ENCODE results near the gene ABCC9. TPM values are rescaled to one million over a fixed set of nuclear protein-coding genes. Genes with fewer than 3 reads are reported as not detected.
"Not testable (repeated sequence)": the region's sequence is repeated elsewhere in the genome, so short reads cannot be mapped to it uniquely, and the experiment has no call there.

Gene ABCC9
- total RNA-seq, 2 donors from 2014 or later, result 0.04 TPM; not detected in 1

DNA sequence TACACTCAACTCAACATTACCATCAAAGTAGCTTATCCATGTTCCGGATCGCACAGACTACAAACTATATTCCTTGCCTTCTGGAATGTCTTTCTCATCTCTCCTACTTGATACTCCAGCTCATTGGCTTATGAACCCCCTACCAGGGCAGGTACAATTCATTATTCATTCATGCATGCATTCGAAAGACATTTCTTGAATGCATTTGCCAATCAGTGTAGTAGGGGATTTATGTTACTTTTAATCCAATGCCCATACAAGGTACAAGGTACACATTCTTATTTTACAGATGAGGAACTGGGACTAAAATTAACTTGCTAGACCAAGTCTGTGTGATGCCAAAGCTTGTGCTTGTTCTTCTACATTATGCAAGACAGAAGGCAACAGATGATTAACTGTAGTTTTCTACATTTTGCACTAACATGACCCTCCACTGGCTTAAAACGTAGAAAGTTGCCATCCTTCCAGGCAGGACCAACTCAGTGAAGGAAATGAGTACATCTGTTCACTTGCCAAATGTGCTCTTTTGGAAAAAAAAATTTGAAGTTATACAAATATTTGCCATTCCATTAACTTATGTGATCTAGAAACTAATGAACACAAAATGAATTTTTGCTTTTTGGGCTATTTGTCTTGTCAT is 113.0 kb downstream of the ABCC9 start:
- H3K4me3 Mint-ChIP-seq, result no peak overlapping the region
- no peaks in the 10 kb centered on the region for H3K4me1 Mint-ChIP-seq
- peaks cover 4% of the 10 kb centered on the region for H3K9me3 Mint-ChIP-seq
- H3K27ac Mint-ChIP-seq, result no peak overlapping the region
- H3K36me3 Mint-ChIP-seq (ENCODE audit: low read depth), result no peaks in the 10 kb centered on the region
- ATAC-seq (replicated peaks), result no peak
- H3K27me3 Mint-ChIP-seq, result peaks cover 19% of the 10 kb centered on the region

DNA sequence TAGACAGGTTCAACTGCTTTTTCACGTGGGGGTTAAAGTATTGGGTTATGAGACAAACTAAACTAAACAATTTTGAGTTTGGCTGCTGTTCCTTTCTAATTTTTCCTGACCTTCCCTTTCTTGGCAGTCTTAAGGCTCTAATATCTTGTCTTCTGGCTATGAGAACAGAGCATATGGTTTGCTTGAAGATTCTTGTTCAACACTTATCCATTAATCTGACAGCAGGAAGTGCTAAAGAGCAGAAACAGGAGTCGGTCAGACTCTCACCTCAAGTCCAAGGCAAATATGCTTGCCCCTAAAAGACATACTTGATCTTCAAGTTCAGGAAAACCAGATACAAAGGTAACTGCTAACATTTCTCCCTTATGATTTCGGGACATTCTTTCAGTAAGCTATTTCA is 114.1 kb downstream of the ABCC9 start:
- no peak overlapping the region for H3K27ac Mint-ChIP-seq
- no peaks in the 10 kb centered on the region for H3K4me1 Mint-ChIP-seq
- H3K27me3 Mint-ChIP-seq, result peaks cover 14% of the 10 kb centered on the region
- peaks cover 4% of the 10 kb centered on the region for H3K9me3 Mint-ChIP-seq
- H3K36me3 Mint-ChIP-seq (ENCODE audit: low read depth), result no peaks in the 10 kb centered on the region
- no peak for ATAC-seq (replicated peaks)
- H3K4me3 Mint-ChIP-seq, result no peak overlapping the region

DNA sequence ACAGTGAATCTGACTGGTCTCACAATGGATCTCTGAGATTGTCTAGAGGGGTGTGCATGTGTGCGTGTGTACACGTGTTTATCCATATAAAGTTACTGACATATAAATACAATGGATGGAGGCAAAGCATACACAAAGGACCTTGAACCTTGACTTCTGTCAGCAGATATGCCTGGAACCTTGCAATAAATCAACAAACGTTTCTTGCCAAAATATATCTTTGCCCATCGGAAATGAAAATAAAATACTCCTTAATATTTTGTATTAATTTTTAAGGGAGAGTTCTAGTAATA is 114.7 kb downstream of the ABCC9 start:
- no peak for ATAC-seq (replicated peaks)
- Mint-ChIP-seq H3K27ac (no peak overlapping the region), H3K9me3 (peaks cover 4% of the 10 kb centered on the region), H3K36me3 (ENCODE audit: low read depth) (no peaks in the 10 kb centered on the region), H3K27me3 (peaks cover 13% of the 10 kb centered on the region), H3K4me1 (no peaks in the 10 kb centered on the region), H3K4me3 (no peak overlapping the region)

GRCh38 chr12:21825886-21826617 is 115.2 kb downstream of the ABCC9 start:
- no peaks in the 10 kb centered on the region for H3K36me3 Mint-ChIP-seq (ENCODE audit: low read depth)
- peaks cover 8% of the 10 kb centered on the region for H3K27me3 Mint-ChIP-seq
- no peaks in the 10 kb centered on the region for H3K9me3 Mint-ChIP-seq
- no peak overlapping the region for H3K4me3 Mint-ChIP-seq
- ATAC-seq (replicated peaks), result no peak
- H3K27ac Mint-ChIP-seq, result no peak overlapping the region
- no peaks in the 10 kb centered on the region for H3K4me1 Mint-ChIP-seq

GRCh38 chr12:21823581-21823980 is 117.6 kb downstream of the ABCC9 start:
- ATAC-seq (replicated peaks), result no peak
- H3K9me3 Mint-ChIP-seq, result no peaks in the 10 kb centered on the region
- H3K27ac Mint-ChIP-seq, result no peak overlapping the region
- no peak overlapping the region for H3K4me3 Mint-ChIP-seq
- H3K4me1 Mint-ChIP-seq, result no peaks in the 10 kb centered on the region
- H3K27me3 Mint-ChIP-seq, result peaks cover 12% of the 10 kb centered on the region
- H3K36me3 Mint-ChIP-seq (ENCODE audit: low read depth), result no peaks in the 10 kb centered on the region

DNA sequence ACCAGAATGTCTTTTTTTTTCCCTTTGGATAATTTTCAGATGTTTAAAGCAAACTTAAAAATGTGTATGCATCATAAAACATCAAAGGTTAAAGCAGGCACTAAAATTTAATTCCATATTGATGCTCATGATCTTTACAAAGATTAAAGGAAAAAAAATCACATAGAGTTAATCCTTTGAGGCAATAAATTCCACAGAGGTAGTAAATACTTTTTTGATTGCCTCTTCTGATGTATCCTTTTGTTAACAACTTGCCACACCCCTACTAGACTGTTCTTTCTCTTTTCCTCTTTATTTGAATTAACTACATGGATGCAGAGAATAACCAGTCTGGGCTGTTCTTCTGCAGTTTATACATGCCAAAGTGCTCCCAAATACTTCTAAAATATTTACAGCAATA is 121.5 kb downstream of the ABCC9 start:
- no peaks in the 10 kb centered on the region for H3K36me3 Mint-ChIP-seq (ENCODE audit: low read depth)
- no peak overlapping the region for H3K4me3 Mint-ChIP-seq
- no peak for ATAC-seq (replicated peaks)
- peaks cover 6% of the 10 kb centered on the region for H3K27me3 Mint-ChIP-seq
- no peak overlapping the region for H3K27ac Mint-ChIP-seq
- H3K9me3 Mint-ChIP-seq, result no peaks in the 10 kb centered on the region
- H3K4me1 Mint-ChIP-seq, result no peaks in the 10 kb centered on the region

DNA sequence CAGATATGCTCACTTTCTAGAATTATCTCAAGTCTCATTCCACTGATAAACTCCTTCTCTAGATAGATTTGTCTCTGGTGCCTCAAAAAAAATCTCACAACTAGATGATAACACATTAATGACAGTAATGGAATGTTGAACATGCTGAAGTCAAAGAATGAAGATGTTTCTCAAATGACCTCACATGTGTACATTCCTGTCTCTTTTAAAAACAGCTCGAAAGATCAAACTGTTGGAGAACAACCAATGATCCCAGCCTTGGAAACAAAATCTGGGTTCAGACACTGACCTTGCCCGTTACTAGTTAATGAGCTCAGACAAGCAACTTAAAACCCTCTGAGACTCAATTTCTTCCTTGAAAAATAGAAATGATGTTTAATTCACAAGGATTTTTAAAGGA is 122.0 kb downstream of the ABCC9 start:
- no peak overlapping the region for H3K27ac Mint-ChIP-seq
- peaks cover 4% of the 10 kb centered on the region for H3K27me3 Mint-ChIP-seq
- no peak overlapping the region for H3K4me3 Mint-ChIP-seq
- no peaks in the 10 kb centered on the region for H3K4me1 Mint-ChIP-seq
- ATAC-seq (replicated peaks), result no peak
- no peaks in the 10 kb centered on the region for H3K36me3 Mint-ChIP-seq (ENCODE audit: low read depth)
- no peaks in the 10 kb centered on the region for H3K9me3 Mint-ChIP-seq

DNA sequence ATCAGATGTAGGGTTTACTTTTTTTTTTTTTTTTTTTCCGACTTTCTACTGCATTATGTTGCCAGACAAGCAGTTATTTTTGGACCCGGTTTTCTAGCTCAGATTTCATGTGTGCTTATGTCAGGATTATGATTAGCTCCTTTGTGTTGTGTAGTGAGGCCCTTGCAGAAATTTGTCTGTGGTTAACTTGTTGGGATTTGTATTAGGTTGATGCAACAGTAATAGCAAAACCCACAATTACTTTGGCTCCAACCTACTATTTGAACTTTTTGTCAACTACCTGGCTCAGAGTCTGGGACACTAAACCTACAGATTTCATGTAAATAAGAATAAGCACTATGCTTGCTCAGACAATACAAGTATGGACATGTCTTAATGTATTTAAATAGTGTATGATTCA is 122.6 kb downstream of the ABCC9 start:
- Mint-ChIP-seq H3K27me3 (peaks cover 4% of the 10 kb centered on the region), H3K4me3 (no peak overlapping the region), H3K9me3 (no peaks in the 10 kb centered on the region), H3K36me3 (ENCODE audit: low read depth) (no peaks in the 10 kb centered on the region), H3K27ac (no peak overlapping the region), H3K4me1 (no peaks in the 10 kb centered on the region)
- ATAC-seq (replicated peaks), result no peak

DNA sequence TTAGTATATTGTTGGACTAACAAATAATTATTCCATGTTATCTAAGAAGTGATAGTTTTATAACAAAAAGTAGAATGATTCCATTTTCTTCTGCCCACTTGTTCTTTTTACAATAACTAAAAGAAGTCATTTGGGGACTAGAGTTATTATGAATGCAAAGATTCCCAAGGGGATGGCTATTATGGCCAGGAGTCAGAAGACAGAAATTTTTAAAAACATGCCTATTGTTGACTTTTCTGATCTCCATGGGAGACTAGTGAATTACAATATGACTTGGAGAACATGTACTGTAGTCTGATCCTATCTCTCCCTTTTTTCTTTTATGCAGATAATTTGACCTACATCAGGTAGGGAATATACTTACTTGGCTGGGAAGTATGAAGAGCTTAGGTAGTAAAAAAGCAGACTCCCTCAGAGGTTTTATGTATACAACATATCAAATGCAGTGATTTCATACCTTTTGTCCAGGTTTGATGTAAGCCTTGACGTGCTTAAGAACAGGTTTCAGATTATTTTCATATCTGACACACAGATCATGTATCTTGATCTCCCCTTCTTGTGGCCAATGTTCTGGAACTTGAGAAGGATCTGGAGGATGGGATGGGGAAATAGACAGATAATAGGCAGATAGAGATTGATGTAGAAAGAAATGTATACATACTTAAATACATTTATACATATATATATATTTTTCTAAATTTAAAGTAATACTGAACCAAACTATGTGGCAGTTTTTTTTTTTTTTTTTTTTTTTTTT is 125.7 kb downstream of the ABCC9 start:
- no peak overlapping the region for H3K4me3 Mint-ChIP-seq
- no peak for ATAC-seq (replicated peaks)
- H3K27me3 Mint-ChIP-seq, result peaks cover under 1% of the 10 kb centered on the region
- no peaks in the 10 kb centered on the region for H3K4me1 Mint-ChIP-seq
- H3K36me3 Mint-ChIP-seq (ENCODE audit: low read depth), result no peaks in the 10 kb centered on the region
- no peaks in the 10 kb centered on the region for H3K9me3 Mint-ChIP-seq
- no peak overlapping the region for H3K27ac Mint-ChIP-seq

GRCh38 chr12:21814814-21815213 is 126.4 kb downstream of the ABCC9 start:
- Mint-ChIP-seq H3K4me1 (no peaks in the 10 kb centered on the region), H3K27me3 (no peaks in the 10 kb centered on the region)
- no peak for ATAC-seq (replicated peaks)

DNA sequence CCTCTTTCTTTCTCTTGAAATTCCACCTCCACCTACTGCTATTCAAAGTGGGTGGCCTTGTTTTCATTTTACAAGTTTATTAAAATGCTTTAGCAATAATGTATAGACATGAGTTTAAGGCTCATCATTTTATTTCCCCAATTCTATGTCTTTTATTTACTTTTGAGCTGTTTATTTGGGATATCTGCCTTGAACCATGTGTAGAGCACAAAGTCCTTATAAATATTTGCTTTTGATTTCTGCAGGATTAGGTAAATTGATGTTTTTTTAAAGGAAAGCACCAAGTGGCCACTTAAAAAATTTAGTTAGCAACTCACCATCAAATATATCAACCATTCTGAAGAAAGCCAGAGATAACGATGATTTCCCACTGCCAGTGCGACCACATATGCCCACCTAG is 126.9 kb downstream of the ABCC9 start:
- Mint-ChIP-seq H3K4me3 (no peak overlapping the region), H3K4me1 (no peaks in the 10 kb centered on the region), H3K9me3 (peaks cover 4% of the 10 kb centered on the region), H3K36me3 (ENCODE audit: low read depth) (no peaks in the 10 kb centered on the region), H3K27me3 (no peaks in the 10 kb centered on the region), H3K27ac (no peak overlapping the region)
- ATAC-seq (replicated peaks), result no peak

More at GRCh38 chr12:21814814-21815213, 126.4 kb downstream of the ABCC9 start:
- H3K36me3 Mint-ChIP-seq (ENCODE audit: low read depth), result no peaks in the 10 kb centered on the region
- no peak overlapping the region for H3K27ac Mint-ChIP-seq
- H3K4me3 Mint-ChIP-seq, result no peak overlapping the region
- H3K9me3 Mint-ChIP-seq, result peaks cover 4% of the 10 kb centered on the region

DNA sequence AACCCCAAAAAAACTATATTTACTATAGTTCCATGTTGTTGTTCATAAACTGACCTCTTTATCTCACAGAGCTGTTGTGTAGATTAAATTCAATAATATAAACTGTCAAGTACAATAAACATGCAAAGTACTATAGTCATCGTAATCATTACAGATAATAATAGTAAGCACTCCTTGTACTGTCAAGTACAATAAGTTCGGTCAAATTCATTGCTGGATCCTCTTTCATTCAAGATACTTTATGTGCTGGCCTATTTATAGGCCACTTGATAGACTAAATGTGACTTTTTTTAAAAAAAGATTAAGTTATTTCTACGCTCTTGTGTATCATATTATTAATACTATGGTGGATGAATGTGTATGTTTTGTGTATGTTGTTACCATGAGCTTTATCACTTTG is 127.5 kb downstream of the ABCC9 start:
- H3K4me1 Mint-ChIP-seq, result no peaks in the 10 kb centered on the region
- H3K36me3 Mint-ChIP-seq (ENCODE audit: low read depth), result no peaks in the 10 kb centered on the region
- no peak overlapping the region for H3K4me3 Mint-ChIP-seq
- H3K9me3 Mint-ChIP-seq, result peaks cover 4% of the 10 kb centered on the region
- H3K27ac Mint-ChIP-seq, result no peak overlapping the region
- H3K27me3 Mint-ChIP-seq, result no peaks in the 10 kb centered on the region
- ATAC-seq (replicated peaks), result no peak

- no peak for ATAC-seq (replicated peaks)
- H3K27ac Mint-ChIP-seq, result no peak overlapping the region
Measured at GRCh38 chr12:21813125-21813524, 128.1 kb downstream of the ABCC9 start.

DNA sequence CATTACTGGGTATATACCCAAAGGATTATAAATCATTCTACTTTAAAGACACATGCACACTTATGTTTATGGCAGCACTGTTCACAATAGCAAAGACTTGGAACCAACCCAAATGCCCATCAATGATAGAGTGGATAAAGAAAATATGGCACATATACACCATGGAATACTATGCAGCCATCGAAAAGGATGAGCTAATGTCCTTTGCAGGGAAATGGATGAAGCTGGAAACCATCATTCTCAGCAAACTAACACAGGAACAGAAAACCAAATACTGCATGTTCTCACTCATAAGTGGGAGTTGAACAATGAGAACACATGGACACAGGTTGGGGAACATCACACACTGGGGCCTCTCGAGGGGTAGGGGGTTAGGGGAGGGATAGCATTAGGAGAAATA is 128.9 kb downstream of the ABCC9 start:
- H3K36me3 Mint-ChIP-seq (ENCODE audit: low read depth); H3K27ac Mint-ChIP-seq; H3K9me3 Mint-ChIP-seq; H3K4me1 Mint-ChIP-seq; H3K4me3 Mint-ChIP-seq; H3K27me3 Mint-ChIP-seq; ATAC-seq (replicated peaks): not testable (repeated sequence)

More at GRCh38 chr12:21813125-21813524, 128.1 kb downstream of the ABCC9 start:
- Mint-ChIP-seq H3K4me3 (no peak overlapping the region), H3K27me3 (no peaks in the 10 kb centered on the region), H3K36me3 (ENCODE audit: low read depth) (no peaks in the 10 kb centered on the region), H3K9me3 (peaks cover 4% of the 10 kb centered on the region), H3K4me1 (no peaks in the 10 kb centered on the region)

DNA sequence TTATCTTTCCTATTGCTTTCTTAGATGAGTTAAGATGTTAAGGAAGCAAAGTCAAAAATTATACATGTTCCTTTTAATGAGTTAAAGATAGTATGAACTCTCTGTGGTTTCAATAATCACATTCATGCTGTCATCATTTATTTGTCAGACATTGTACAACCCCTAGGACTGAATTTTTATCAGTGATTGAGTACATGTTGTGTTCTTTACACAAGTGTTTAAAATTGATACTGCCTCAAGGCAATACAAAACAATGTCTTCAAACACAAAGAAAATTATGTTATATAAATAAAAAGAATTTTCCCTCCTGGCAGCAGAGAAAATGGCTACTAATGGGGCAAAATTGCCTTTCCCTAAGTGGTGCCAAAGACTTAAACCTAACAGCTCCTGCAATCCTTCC is 132.1 kb downstream of the ABCC9 start:
- H3K9me3 Mint-ChIP-seq, result peaks cover 4% of the 10 kb centered on the region
- no peak overlapping the region for H3K4me3 Mint-ChIP-seq
- no peaks in the 10 kb centered on the region for H3K27me3 Mint-ChIP-seq
- H3K4me1 Mint-ChIP-seq, result no peaks in the 10 kb centered on the region
- no peaks in the 10 kb centered on the region for H3K36me3 Mint-ChIP-seq (ENCODE audit: low read depth)
- ATAC-seq (replicated peaks), result no peak
- no peak overlapping the region for H3K27ac Mint-ChIP-seq

Measured in activated T-helper 17 cell treated with anti-CD3 and anti-CD28 coated beads, Interleukin-2, amount 50 U/mL, for 72 hours (primary cell).